ACC112 (cell line): Measurements from ENCODE around the gene CACNA1E.

Source experiments
- H2AFZ ChIP-seq: fragments of 200-600 bp; sonication (generic); one replicate; pipeline ENCODE4 v1.6.0; 2017; ENCODE audit warnings: antibody characterized with exemption, low read length; ENCODE audit not compliant: unreplicated experiment
- H3K27ac ChIP-seq: fragments of 200-600 bp; sonication (generic); 2 replicates; pipeline ENCODE4 v1.5.1; 2014; ENCODE audit warnings: low read depth, mild to moderate bottlenecking, antibody characterized with exemption, low read length, moderate library complexity
- H3K27me3 ChIP-seq: fragments of 200-600 bp; sonication (generic); 2 replicates; pipeline ENCODE4 v1.6.1; 2014; ENCODE audit warnings: mild to moderate bottlenecking, antibody characterized with exemption, low read length, moderate library complexity, mixed read lengths; ENCODE audit not compliant: insufficient read depth
- H3K36me3 ChIP-seq: fragments of 200-600 bp; sonication (generic); 2 replicates; pipeline ENCODE4 v1.6.1; 2016; ENCODE audit warnings: mild to moderate bottlenecking, antibody characterized with exemption, low read length, moderate library complexity, mixed read lengths; ENCODE audit not compliant: insufficient read depth
- H3K4me1 ChIP-seq: fragments of 200-600 bp; sonication (generic); one replicate; pipeline ENCODE4 v1.6.1; 2016; ENCODE audit warnings: low read length, mixed read lengths; ENCODE audit not compliant: insufficient read depth, unreplicated experiment, control insufficient read depth
- H3K4me3 ChIP-seq: fragments of 200-600 bp; sonication (generic); 2 replicates; pipeline ENCODE4 v1.5.1; 2014; ENCODE audit warnings: mild to moderate bottlenecking, low read depth, low read length
- H3K79me2 ChIP-seq: fragments of 200-600 bp; sonication (generic); one replicate; pipeline ENCODE4 v1.6.0; 2016; ENCODE audit warnings: low read length; ENCODE audit not compliant: control insufficient read depth, unreplicated experiment, insufficient read depth

CACNA1E gene

GRCh38 chr1:181732218-181732990, 249.1 kb downstream of the CACNA1E start:
- no peak overlapping the region for H3K27ac ChIP-seq
- H3K4me3 ChIP-seq, result no peak overlapping the region
- no peaks in the 10 kb centered on the region for H3K79me2 ChIP-seq
- no peaks in the 10 kb centered on the region for H3K27me3 ChIP-seq
- no peaks in the 10 kb centered on the region for H3K4me1 ChIP-seq
- H2AFZ ChIP-seq, result no peak overlapping the region
- no peaks in the 10 kb centered on the region for H3K36me3 ChIP-seq

- Histone ChIP-seq H2AFZ (no peak overlapping the region), H3K79me2 (no peaks in the 10 kb centered on the region), H3K36me3 (no peaks in the 10 kb centered on the region), H3K27me3 (no peaks in the 10 kb centered on the region), H3K4me3 (no peak overlapping the region), H3K4me1 (no peaks in the 10 kb centered on the region), H3K27ac (no peak overlapping the region)
Measured at GRCh38 chr1:181733486-181733885, 250.2 kb downstream of the CACNA1E start.

GRCh38 chr1:181737056-181737455, 253.7 kb downstream of the CACNA1E start:
- H2AFZ ChIP-seq, result no peak overlapping the region
- no peak overlapping the region for H3K27ac ChIP-seq
- no peak overlapping the region for H3K4me3 ChIP-seq
- no peaks in the 10 kb centered on the region for H3K27me3 ChIP-seq
- no peaks in the 10 kb centered on the region for H3K36me3 ChIP-seq
- H3K4me1 ChIP-seq, result no peaks in the 10 kb centered on the region
- no peaks in the 10 kb centered on the region for H3K79me2 ChIP-seq

GRCh38 chr1:181739214-181739613, 255.9 kb downstream of the CACNA1E start:
- Histone ChIP-seq H3K36me3 (no peaks in the 10 kb centered on the region), H3K27ac (no peak overlapping the region)

GRCh38 chr1:181742426-181742825, 259.1 kb downstream of the CACNA1E start:
- no peaks in the 10 kb centered on the region for H3K4me1 ChIP-seq
- no peak overlapping the region for H2AFZ ChIP-seq
- H3K4me3 ChIP-seq, result no peak overlapping the region
- no peaks in the 10 kb centered on the region for H3K36me3 ChIP-seq
- H3K79me2 ChIP-seq, result no peaks in the 10 kb centered on the region
- no peak overlapping the region for H3K27ac ChIP-seq
- H3K27me3 ChIP-seq, result no peaks in the 10 kb centered on the region

More at GRCh38 chr1:181739214-181739613, 255.9 kb downstream of the CACNA1E start:
- H3K27me3 ChIP-seq, result no peaks in the 10 kb centered on the region
- H2AFZ ChIP-seq, result no peak overlapping the region
- H3K4me3 ChIP-seq, result no peak overlapping the region
- no peaks in the 10 kb centered on the region for H3K79me2 ChIP-seq
- H3K4me1 ChIP-seq, result no peaks in the 10 kb centered on the region

- H3K36me3 ChIP-seq, result no peaks in the 10 kb centered on the region
- no peaks in the 10 kb centered on the region for H3K27me3 ChIP-seq
Measured at GRCh38 chr1:181743878-181744312, 260.6 kb downstream of the CACNA1E start.

GRCh38 chr1:181746224-181746623, 262.9 kb downstream of the CACNA1E start:
- no peak overlapping the region for H3K27ac ChIP-seq
- H3K79me2 ChIP-seq, result no peaks in the 10 kb centered on the region
- no peak overlapping the region for H2AFZ ChIP-seq
- no peaks in the 10 kb centered on the region for H3K36me3 ChIP-seq
- no peaks in the 10 kb centered on the region for H3K4me1 ChIP-seq
- H3K4me3 ChIP-seq, result no peak overlapping the region
- no peaks in the 10 kb centered on the region for H3K27me3 ChIP-seq

More at GRCh38 chr1:181743878-181744312, 260.6 kb downstream of the CACNA1E start:
- Histone ChIP-seq H3K79me2 (no peaks in the 10 kb centered on the region), H3K27ac (no peak overlapping the region), H2AFZ (no peak overlapping the region), H3K4me1 (no peaks in the 10 kb centered on the region), H3K4me3 (no peak overlapping the region)

- no peaks in the 10 kb centered on the region for H3K36me3 ChIP-seq
- H3K27ac ChIP-seq, result no peak overlapping the region
- H3K79me2 ChIP-seq, result no peaks in the 10 kb centered on the region
- H3K4me1 ChIP-seq, result no peaks in the 10 kb centered on the region
- H2AFZ ChIP-seq, result no peak overlapping the region
- no peak overlapping the region for H3K4me3 ChIP-seq
- no peaks in the 10 kb centered on the region for H3K27me3 ChIP-seq
Measured at GRCh38 chr1:181748013-181748412, 264.7 kb downstream of the CACNA1E start.

GRCh38 chr1:181754103-181754502, 270.8 kb downstream of the CACNA1E start:
- no peaks in the 10 kb centered on the region for H3K4me1 ChIP-seq
- H2AFZ ChIP-seq, result no peak overlapping the region
- no peaks in the 10 kb centered on the region for H3K79me2 ChIP-seq
- no peaks in the 10 kb centered on the region for H3K27me3 ChIP-seq
- no peak overlapping the region for H3K27ac ChIP-seq
- H3K4me3 ChIP-seq, result no peak overlapping the region
- no peaks in the 10 kb centered on the region for H3K36me3 ChIP-seq

GRCh38 chr1:181759481-181759880, 276.2 kb downstream of the CACNA1E start:
- Histone ChIP-seq H3K4me1 (no peaks in the 10 kb centered on the region), H3K27me3 (no peaks in the 10 kb centered on the region), H3K27ac (no peak overlapping the region), H3K79me2 (no peaks in the 10 kb centered on the region), H2AFZ (no peak overlapping the region), H3K36me3 (no peaks in the 10 kb centered on the region), H3K4me3 (no peak overlapping the region)

GRCh38 chr1:181763736-181764135, 280.4 kb downstream of the CACNA1E start:
- H3K27ac ChIP-seq, result no peak overlapping the region
- no peaks in the 10 kb centered on the region for H3K36me3 ChIP-seq
- no peaks in the 10 kb centered on the region for H3K27me3 ChIP-seq
- no peaks in the 10 kb centered on the region for H3K79me2 ChIP-seq
- H3K4me3 ChIP-seq, result no peak overlapping the region
- H3K4me1 ChIP-seq, result no peaks in the 10 kb centered on the region
- H2AFZ ChIP-seq, result no peak overlapping the region
